ENCODE measurements around the gene GLI1. TPM values are rescaled to one million over a fixed set of nuclear protein-coding genes. Genes with fewer than 3 reads are reported as not detected.

The GLI1 gene
- total and polyA plus RNA-seq, 2 donors: 0.71 to 0.85 TPM

DNA sequence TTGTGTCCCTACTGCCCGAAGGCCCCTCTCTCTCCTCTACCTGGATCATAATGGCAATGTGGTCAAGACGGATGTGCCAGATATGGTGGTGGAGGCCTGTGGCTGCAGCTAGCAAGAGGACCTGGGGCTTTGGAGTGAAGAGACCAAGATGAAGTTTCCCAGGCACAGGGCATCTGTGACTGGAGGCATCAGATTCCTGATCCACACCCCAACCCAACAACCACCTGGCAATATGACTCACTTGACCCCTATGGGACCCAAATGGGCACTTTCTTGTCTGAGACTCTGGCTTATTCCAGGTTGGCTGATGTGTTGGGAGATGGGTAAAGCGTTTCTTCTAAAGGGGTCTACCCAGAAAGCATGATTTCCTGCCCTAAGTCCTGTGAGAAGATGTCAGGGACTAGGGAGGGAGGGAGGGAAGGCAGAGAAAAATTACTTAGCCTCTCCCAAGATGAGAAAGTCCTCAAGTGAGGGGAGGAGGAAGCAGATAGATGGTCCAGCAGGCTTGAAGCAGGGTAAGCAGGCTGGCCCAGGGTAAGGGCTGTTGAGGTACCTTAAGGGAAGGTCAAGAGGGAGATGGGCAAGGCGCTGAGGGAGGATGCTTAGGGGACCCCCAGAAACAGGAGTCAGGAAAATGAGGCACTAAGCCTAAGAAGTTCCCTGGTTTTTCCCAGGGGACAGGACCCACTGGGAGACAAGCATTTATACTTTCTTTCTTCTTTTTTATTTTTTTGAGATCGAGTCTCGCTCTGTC, 2.7 kb upstream of the GLI1 start:
- Histone ChIP-seq H3K4me3 (ENCODE audit: low read length in 2 of 2) (no peak overlapping the region), H3K36me3 (ENCODE audit: control insufficient read depth in 2 of 2, insufficient read depth in 2 of 2, low read length in 1 of 2) (no peaks in the 10 kb centered on the region), H3K4me1 (ENCODE audit: control insufficient read depth in 2 of 2, insufficient read depth in 2 of 2, low read length in 2 of 2) (peaks cover 14 to 44% of the 10 kb centered on the region in 2 donors), H3K9me3 (ENCODE audit: control insufficient read depth in 2 of 2, insufficient read depth in 1 of 2, low read length in 1 of 2) (no peaks in the 10 kb centered on the region), H3K27me3 (ENCODE audit: control insufficient read depth in 2 of 2, insufficient read depth in 1 of 2, low read length in 1 of 2) (peaks cover 18 to 34% of the 10 kb centered on the region in 2 donors), H3K27ac (ENCODE audit: low read depth in 1 of 2, low read length in 1 of 2) (no peak overlapping the region)
- no peak for DNase-seq (ENCODE audit: low read depth in 6 of 9, low spot score in 9 of 9)
- WGBS: 99% methylated on average over 6 of the region's 6 CpGs

- 28% methylated on average over 3 of the region's 3 CpGs for WGBS
- Histone ChIP-seq H3K27ac (ENCODE audit: low read depth in 1 of 2, low read length in 1 of 2) (peak overlapping the region; percentile 79 to 85), H3K9me3 (ENCODE audit: control insufficient read depth in 2 of 2, insufficient read depth in 1 of 2, low read length in 1 of 2) (no peaks in the 10 kb centered on the region), H3K27me3 (ENCODE audit: control insufficient read depth in 2 of 2, insufficient read depth in 1 of 2, low read length in 1 of 2) (peaks cover 18 to 39% of the 10 kb centered on the region in 2 donors), H3K4me1 (ENCODE audit: control insufficient read depth in 2 of 2, insufficient read depth in 2 of 2, low read length in 2 of 2) (peaks cover 14 to 48% of the 10 kb centered on the region in 2 donors), H3K36me3 (ENCODE audit: control insufficient read depth in 2 of 2, insufficient read depth in 2 of 2, low read length in 1 of 2) (no peaks in the 10 kb centered on the region), H3K4me3 (ENCODE audit: low read length in 2 of 2) (peak overlapping the region; percentile 70 to 77)
- no peak for DNase-seq (ENCODE audit: low read depth in 6 of 9, low spot score in 9 of 9)
Observed at GRCh38 chr12:57458665-57459054, 925 bp upstream of the GLI1 start.

DNA sequence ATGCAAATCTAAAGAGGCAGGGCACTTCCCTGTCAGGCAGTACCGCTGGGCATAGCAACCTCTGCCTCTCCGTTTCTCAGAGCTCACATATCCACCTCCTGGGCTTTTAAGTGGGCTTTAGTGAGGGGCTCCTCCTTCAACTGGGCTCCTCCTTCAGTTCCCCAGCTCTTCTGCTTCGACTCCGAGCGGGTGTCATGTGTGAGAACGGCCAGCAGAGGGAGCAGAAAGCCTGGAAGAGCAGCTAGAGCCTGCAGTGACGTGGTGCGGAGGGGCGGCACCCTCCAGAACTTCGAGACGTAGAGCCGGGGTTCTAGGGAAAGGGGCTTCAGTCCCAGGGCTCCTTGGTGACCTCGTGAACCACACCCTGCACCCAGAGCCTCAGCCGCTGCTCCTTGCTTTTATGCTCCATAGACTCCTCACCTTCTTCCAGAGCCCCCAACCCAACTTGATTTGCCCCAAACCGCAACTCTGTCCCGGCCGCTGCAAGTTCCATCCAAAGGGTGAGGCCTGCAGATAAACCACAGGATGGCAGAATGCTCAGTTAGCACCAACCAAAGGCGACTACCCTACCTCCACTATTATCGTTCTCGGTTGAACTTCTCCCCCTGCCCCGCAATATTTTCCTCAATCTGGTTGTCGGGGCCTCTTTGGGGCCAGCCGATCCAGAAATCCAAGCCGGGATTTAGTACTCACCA, 383 bp upstream of the GLI1 start:
- H3K27me3 ChIP-seq (ENCODE audit: control insufficient read depth in 2 of 2, insufficient read depth in 1 of 2, low read length in 1 of 2): peaks cover 18 to 44% of the 10 kb centered on the region in 2 donors
- H3K27ac ChIP-seq (ENCODE audit: low read depth in 1 of 2, low read length in 1 of 2): peak overlapping the region; percentile 79 to 85
- WGBS: under 1% methylated on average over 24 of the region's 24 CpGs
- H3K4me1 ChIP-seq (ENCODE audit: control insufficient read depth in 2 of 2, insufficient read depth in 2 of 2, low read length in 2 of 2): peaks cover 14 to 48% of the 10 kb centered on the region in 2 donors
- H3K36me3 ChIP-seq (ENCODE audit: control insufficient read depth in 2 of 2, insufficient read depth in 2 of 2, low read length in 1 of 2): no peaks in the 10 kb centered on the region
- peak; percentile 91 to 98 (median 96) for DNase-seq (ENCODE audit: low read depth in 6 of 9, low spot score in 9 of 9)
- peak overlapping the region; percentile 70 to 77 for H3K4me3 ChIP-seq (ENCODE audit: low read length in 2 of 2)
- H3K9me3 ChIP-seq (ENCODE audit: control insufficient read depth in 2 of 2, insufficient read depth in 1 of 2, low read length in 1 of 2): no peaks in the 10 kb centered on the region

- Histone ChIP-seq H3K27me3 (ENCODE audit: control insufficient read depth in 2 of 2, insufficient read depth in 1 of 2, low read length in 1 of 2) (peaks cover 18 to 44% of the 10 kb centered on the region in 2 donors), H3K9me3 (ENCODE audit: control insufficient read depth in 2 of 2, insufficient read depth in 1 of 2, low read length in 1 of 2) (no peaks in the 10 kb centered on the region), H3K36me3 (ENCODE audit: control insufficient read depth in 2 of 2, insufficient read depth in 2 of 2, low read length in 1 of 2) (no peaks in the 10 kb centered on the region), H3K27ac (ENCODE audit: low read depth in 1 of 2, low read length in 1 of 2) (no peak overlapping the region), H3K4me3 (ENCODE audit: low read length in 2 of 2) (peak overlapping the region in 1 of 2 donors; percentile 70), H3K4me1 (ENCODE audit: control insufficient read depth in 2 of 2, insufficient read depth in 2 of 2, low read length in 2 of 2) (peaks cover 14 to 48% of the 10 kb centered on the region in 2 donors)
- DNase-seq (ENCODE audit: low read depth in 6 of 9, low spot score in 9 of 9): peak in 1 of 9 donors; percentile 34
- 5% methylated on average over 6 of the region's 6 CpGs for WGBS
Observed at GRCh38 chr12:57460468-57460784, 841 bp downstream of the GLI1 start.

- Histone ChIP-seq H3K27ac (ENCODE audit: low read depth in 1 of 2, low read length in 1 of 2) (no peak overlapping the region), H3K4me1 (ENCODE audit: control insufficient read depth in 2 of 2, insufficient read depth in 2 of 2, low read length in 2 of 2) (peaks cover 14 to 48% of the 10 kb centered on the region in 2 donors), H3K36me3 (ENCODE audit: control insufficient read depth in 2 of 2, insufficient read depth in 2 of 2, low read length in 1 of 2) (no peaks in the 10 kb centered on the region), H3K9me3 (ENCODE audit: control insufficient read depth in 2 of 2, insufficient read depth in 1 of 2, low read length in 1 of 2) (no peaks in the 10 kb centered on the region), H3K4me3 (ENCODE audit: low read length in 2 of 2) (peak overlapping the region; percentile 48 to 59), H3K27me3 (ENCODE audit: control insufficient read depth in 2 of 2, insufficient read depth in 1 of 2, low read length in 1 of 2) (peaks cover 18 to 40% of the 10 kb centered on the region in 2 donors)
- no peak for DNase-seq (ENCODE audit: low read depth in 6 of 9, low spot score in 9 of 9)
- WGBS: 5% methylated on average over 19 of the region's 19 CpGs
Observed at GRCh38 chr12:57460841-57461275, 1.3 kb downstream of the GLI1 start.

- Histone ChIP-seq H3K4me3 (ENCODE audit: low read length in 2 of 2) (peak overlapping the region; percentile 48 to 59), H3K27ac (ENCODE audit: low read depth in 1 of 2, low read length in 1 of 2) (no peak overlapping the region), H3K4me1 (ENCODE audit: control insufficient read depth in 2 of 2, insufficient read depth in 2 of 2, low read length in 2 of 2) (peaks cover 14 to 43% of the 10 kb centered on the region in 2 donors), H3K36me3 (ENCODE audit: control insufficient read depth in 2 of 2, insufficient read depth in 2 of 2, low read length in 1 of 2) (no peaks in the 10 kb centered on the region), H3K9me3 (ENCODE audit: control insufficient read depth in 2 of 2, insufficient read depth in 1 of 2, low read length in 1 of 2) (no peaks in the 10 kb centered on the region), H3K27me3 (ENCODE audit: control insufficient read depth in 2 of 2, insufficient read depth in 1 of 2, low read length in 1 of 2) (peaks cover 18 to 37% of the 10 kb centered on the region in 2 donors)
- peak in 1 of 9 donors; percentile 52 for DNase-seq (ENCODE audit: low read depth in 6 of 9, low spot score in 9 of 9)
- WGBS: under 1% methylated on average over 32 of the region's 32 CpGs
Observed at GRCh38 chr12:57461276-57461916, 1.8 kb downstream of the GLI1 start.

DNA sequence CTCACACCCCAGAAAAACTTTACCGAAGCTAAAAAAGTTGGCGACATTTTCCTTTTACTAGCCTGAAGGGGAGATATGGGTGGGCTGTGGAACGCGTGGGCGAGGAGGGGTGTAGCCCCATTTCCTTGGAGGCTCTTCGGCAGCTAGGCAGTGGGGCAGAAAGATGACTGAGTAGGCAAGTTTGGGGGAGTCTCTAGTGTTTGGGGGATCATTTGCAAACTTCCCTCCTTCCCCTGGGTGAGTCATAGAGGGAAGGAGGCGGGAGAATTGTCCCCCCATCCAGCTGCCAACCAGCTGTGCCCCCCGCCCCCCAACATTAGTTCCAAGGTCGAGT, 2.3 kb downstream of the GLI1 start:
- peaks cover 0 to under 1% of the 10 kb centered on the region in 2 donors for H3K36me3 ChIP-seq (ENCODE audit: control insufficient read depth in 2 of 2, insufficient read depth in 2 of 2, low read length in 1 of 2)
- WGBS: under 1% methylated on average over 9 of the region's 9 CpGs
- no peaks in the 10 kb centered on the region for H3K9me3 ChIP-seq (ENCODE audit: control insufficient read depth in 2 of 2, insufficient read depth in 1 of 2, low read length in 1 of 2)
- H3K4me3 ChIP-seq (ENCODE audit: low read length in 2 of 2): peak overlapping the region; percentile 48 to 59
- peak in 2 of 9 donors; percentile 27 to 49 for DNase-seq (ENCODE audit: low read depth in 6 of 9, low spot score in 9 of 9)
- H3K4me1 ChIP-seq (ENCODE audit: control insufficient read depth in 2 of 2, insufficient read depth in 2 of 2, low read length in 2 of 2): peaks cover 14 to 43% of the 10 kb centered on the region in 2 donors
- peaks cover 18 to 37% of the 10 kb centered on the region in 2 donors for H3K27me3 ChIP-seq (ENCODE audit: control insufficient read depth in 2 of 2, insufficient read depth in 1 of 2, low read length in 1 of 2)
- no peak overlapping the region for H3K27ac ChIP-seq (ENCODE audit: low read depth in 1 of 2, low read length in 1 of 2)

GRCh38 chr12:57462251-57462911, 2.8 kb downstream of the GLI1 start:
- DNase-seq (ENCODE audit: low read depth in 6 of 9, low spot score in 9 of 9): peak; percentile 72 to 95 (median 89)
- peaks cover 18 to 37% of the 10 kb centered on the region in 2 donors for H3K27me3 ChIP-seq (ENCODE audit: control insufficient read depth in 2 of 2, insufficient read depth in 1 of 2, low read length in 1 of 2)
- H3K9me3 ChIP-seq (ENCODE audit: control insufficient read depth in 2 of 2, insufficient read depth in 1 of 2, low read length in 1 of 2): no peaks in the 10 kb centered on the region
- peaks cover 4 to 5% of the 10 kb centered on the region in 2 donors for H3K36me3 ChIP-seq (ENCODE audit: control insufficient read depth in 2 of 2, insufficient read depth in 2 of 2, low read length in 1 of 2)
- WGBS: under 1% methylated on average over 28 of the region's 28 CpGs
- peak overlapping the region; percentile 48 to 59 for H3K4me3 ChIP-seq (ENCODE audit: low read length in 2 of 2)
- H3K27ac ChIP-seq (ENCODE audit: low read depth in 1 of 2, low read length in 1 of 2): peak overlapping the region; percentile 19 to 73
- H3K4me1 ChIP-seq (ENCODE audit: control insufficient read depth in 2 of 2, insufficient read depth in 2 of 2, low read length in 2 of 2): peaks cover 14 to 43% of the 10 kb centered on the region in 2 donors

Data from thymus (tissue), 11 donors.